Retinal pigment epithelial cell (primary cell): Measurements from ENCODE around the gene MEIS2.

Experiments
- DNase-seq: peaks from one replicate; pipeline ENCODE4 v3.0.0-alpha.2; 2010; ENCODE audit warnings: low read depth
- H3K4me3 ChIP-seq: 2 replicates; pipeline ENCODE4 v1.5.1; 2011; ENCODE audit warnings: mild to moderate bottlenecking, low read length, control low read depth, moderate library complexity
- CTCF ChIP-seq: conservative IDR thresholded peaks from 2 replicates; pipeline ENCODE4 v1.5.1; 2011; ENCODE audit warnings: low read depth, low read length, control low read depth, inconsistent platforms

MEIS2 gene

GRCh38 chr15:37105029-37105428 lies 4.7 kb upstream of the MEIS2 start:
- H3K4me3 ChIP-seq, result no peak overlapping the region
- TF ChIP-seq CTCF, result no peak
- no peak for DNase-seq

GRCh38 chr15:37104424-37104981 lies 4.2 kb upstream of the MEIS2 start:
- TF ChIP-seq CTCF, result no peak
- H3K4me3 ChIP-seq, result peak overlapping the region; percentile 15
- DNase-seq, result no peak

GRCh38 chr15:37103475-37104423 lies 3.4 kb upstream of the MEIS2 start:
- no peak for TF ChIP-seq CTCF
- H3K4me3 ChIP-seq, result peak overlapping the region; percentile 97
- DNase-seq, result no peak

GRCh38 chr15:37103163-37103435 lies 2.8 kb upstream of the MEIS2 start:
- H3K4me3 ChIP-seq, result peak overlapping the region; percentile 97
- DNase-seq, result no peak
- no peak for TF ChIP-seq CTCF

- DNase-seq, result no peak
- peak overlapping the region; percentile 97 for H3K4me3 ChIP-seq
- TF ChIP-seq CTCF, result no peak
Measured at GRCh38 chr15:37102305-37103162, 2.2 kb upstream of the MEIS2 start.

GRCh38 chr15:37101980-37102304 lies 1.6 kb upstream of the MEIS2 start:
- no peak for DNase-seq
- peak overlapping the region; percentile 97 for H3K4me3 ChIP-seq
- no peak for TF ChIP-seq CTCF
